A204.1 (cell line): ENCODE data around the gene DLST.

Source experiments
- FAIRE-seq: peaks from 2 replicates; lab custom pipeline; 2012; peaks lifted over from hg19 to GRCh38; lab: Jason Lieb, UNC

DLST gene

GRCh38 chr14:74941676-74942097, 60.0 kb downstream of the DLST start:
- no peak for FAIRE-seq

DNA sequence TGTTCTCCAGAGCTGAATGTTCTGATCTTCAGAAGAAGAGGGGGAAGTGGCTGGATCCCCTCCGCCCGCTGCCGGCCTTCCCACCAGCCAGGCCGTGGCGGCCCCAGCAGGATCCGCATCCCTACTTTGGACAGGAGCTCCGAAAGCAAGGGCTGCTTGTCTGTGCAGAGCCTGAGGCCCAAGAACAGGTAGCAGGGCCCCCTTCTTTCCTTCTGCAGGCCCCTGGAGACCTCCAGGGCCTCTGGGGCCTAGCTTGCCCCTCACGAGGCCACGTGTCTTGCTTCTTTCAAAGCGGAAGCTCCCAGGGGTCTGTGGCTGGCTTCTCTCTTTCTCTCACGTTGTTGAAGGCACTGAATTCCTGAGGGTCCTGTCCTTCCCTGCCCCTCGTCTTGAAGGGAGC, 60.5 kb downstream of the DLST start:
- no peak for FAIRE-seq

DNA sequence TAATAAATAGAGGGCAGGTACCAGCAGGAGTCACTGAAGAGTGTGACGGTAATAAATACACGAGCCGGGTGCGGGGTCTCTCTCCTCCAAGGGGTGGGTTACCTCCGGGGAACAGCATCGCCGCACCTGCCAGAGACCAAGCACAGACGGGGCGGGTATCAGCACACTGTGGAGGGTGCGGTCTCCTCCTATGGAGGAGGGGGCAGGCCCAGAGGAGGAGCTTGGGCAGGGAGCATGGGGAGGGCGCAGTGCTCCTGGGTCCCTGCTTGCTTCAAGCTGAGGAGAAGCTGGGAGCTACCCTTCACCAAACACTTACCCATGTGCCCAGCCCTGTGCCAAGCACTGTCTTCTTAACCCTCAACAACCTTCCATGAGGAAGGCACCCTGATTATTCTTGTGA, 60.9 kb downstream of the DLST start:
- FAIRE-seq, result no peak

- FAIRE-seq, result no peak
Measured at GRCh38 chr14:74945261-74945851, 63.6 kb downstream of the DLST start.

GRCh38 chr14:74945852-74946658, 64.3 kb downstream of the DLST start:
- no peak for FAIRE-seq

- FAIRE-seq, result no peak
Measured at GRCh38 chr14:74946659-74947281, 65.1 kb downstream of the DLST start.

DNA sequence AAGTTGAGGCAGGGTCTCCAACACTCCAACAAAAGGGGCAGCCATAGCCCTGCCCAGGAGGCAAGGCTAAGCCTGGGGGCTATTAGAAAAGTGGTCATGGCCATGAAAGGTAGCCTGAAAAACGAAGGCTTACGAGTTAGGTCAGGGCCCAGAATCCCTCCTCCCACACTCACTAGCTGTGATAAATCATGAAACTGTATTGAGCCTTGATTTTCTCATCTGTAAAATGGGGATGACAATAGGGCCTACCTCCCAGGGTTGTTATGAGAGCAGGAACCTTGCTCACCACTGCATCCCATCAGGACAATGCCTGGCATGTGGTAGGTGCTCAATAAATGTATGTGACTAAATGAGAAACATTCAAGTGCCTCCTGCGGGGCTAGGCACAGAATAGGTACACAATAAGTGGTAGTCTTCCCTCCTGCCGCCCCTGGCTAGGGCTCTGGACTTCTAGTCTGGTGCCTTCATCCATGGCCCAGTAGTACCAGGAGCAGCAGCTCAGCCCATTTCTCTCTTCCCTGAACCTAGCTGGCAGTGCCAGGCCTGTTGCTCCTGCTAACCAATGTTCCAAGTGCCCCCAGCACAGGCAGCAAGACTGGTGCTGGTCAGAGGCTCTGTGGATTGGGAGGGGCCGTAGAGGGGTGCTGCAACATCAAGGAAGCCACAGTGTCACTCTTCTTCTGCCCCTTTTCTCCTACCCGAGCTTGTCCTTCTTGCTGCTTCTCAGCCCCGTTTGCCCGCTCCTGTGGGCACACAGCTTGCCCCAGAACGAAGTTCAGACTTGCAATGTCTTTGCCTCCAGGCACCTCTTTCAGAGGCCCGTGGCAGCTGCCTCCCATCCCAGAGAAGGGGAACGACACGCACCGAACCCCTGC, 65.9 kb downstream of the DLST start:
- no peak for FAIRE-seq

GRCh38 chr14:74948228-74949175, 66.8 kb downstream of the DLST start:
- FAIRE-seq, result no peak

DNA sequence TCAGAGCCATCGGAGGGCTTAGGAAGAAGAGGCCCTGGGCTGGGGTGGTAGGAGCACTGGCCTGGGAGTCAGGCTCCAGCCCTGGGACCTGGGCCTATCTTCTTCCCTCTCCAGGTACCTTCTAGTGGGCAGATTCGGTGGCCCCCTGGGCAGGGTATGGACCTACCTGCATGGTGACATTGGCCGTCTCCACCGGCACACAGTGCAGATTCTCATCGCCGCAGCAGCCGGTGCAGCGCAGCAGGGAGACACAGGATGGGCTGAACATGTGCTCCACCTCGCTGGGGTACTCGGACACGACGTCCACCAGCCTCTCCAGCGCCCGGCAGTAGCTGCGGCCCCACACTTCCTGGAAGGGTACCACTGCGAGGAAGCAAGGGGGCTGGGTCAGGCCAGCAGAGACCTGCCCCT, 67.5 kb downstream of the DLST start:
- no peak for FAIRE-seq

GRCh38 chr14:74949859-74950573, 68.3 kb downstream of the DLST start:
- no peak for FAIRE-seq

- no peak for FAIRE-seq
Measured at GRCh38 chr14:74950795-74951442, 69.2 kb downstream of the DLST start.

- no peak for FAIRE-seq
Measured at GRCh38 chr14:74951443-74952179, 69.9 kb downstream of the DLST start.

DNA sequence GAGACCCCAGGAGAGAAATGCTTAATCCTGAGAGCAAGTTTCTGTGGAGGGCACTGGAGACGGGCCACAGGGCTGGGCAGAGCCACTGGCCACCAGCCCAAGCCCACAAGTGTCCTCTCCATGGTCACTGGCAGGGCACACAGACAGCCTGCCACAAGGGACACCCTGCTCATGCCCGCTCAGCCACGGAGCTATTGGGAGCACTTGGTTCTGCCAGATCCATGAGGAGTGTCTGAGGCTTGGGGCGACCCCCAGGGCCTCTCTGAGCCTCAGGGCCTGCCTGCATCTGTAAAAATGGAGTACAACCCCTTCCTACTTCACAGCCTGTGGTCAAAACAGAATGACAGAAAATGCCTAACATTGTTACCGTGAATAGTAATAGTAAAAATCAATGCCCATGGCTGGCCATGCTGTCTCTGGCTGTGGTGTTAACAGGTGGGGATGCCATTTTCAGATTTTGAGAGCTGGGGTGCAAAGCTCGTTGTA, 70.5 kb downstream of the DLST start:
- no peak for FAIRE-seq

- FAIRE-seq, result no peak
Measured at GRCh38 chr14:74952697-74953484, 71.2 kb downstream of the DLST start.
